Measurements from ENCODE around the gene SHROOM3.

SHROOM3 gene

GRCh38 chr4:76571274-76571673, 136.2 kb downstream of the SHROOM3 start:
- no peak for DNase-seq

- DNase-seq: no peak
Measured at GRCh38 chr4:76572224-76572623, 137.2 kb downstream of the SHROOM3 start.

- DNase-seq: no peak
Measured at GRCh38 chr4:76576824-76577223, 141.8 kb downstream of the SHROOM3 start.

- DNase-seq: no peak
Measured at GRCh38 chr4:76578002-76578560, 143.1 kb downstream of the SHROOM3 start.

GRCh38 chr4:76579596-76580375, 144.8 kb downstream of the SHROOM3 start:
- peak; percentile 69 for DNase-seq

GRCh38 chr4:76581077-76581962, 146.3 kb downstream of the SHROOM3 start:
- DNase-seq: no peak

- DNase-seq: no peak
Measured at GRCh38 chr4:76582074-76582816, 147.2 kb downstream of the SHROOM3 start.

- DNase-seq: no peak
Measured at GRCh38 chr4:76582817-76583087, 147.7 kb downstream of the SHROOM3 start.

GRCh38 chr4:76584241-76585152, 149.5 kb downstream of the SHROOM3 start:
- no peak for DNase-seq

GRCh38 chr4:76585272-76585671, 150.2 kb downstream of the SHROOM3 start:
- peak; percentile 77 for DNase-seq

- DNase-seq: peak; percentile 80
Measured at GRCh38 chr4:76585897-76586360, 150.9 kb downstream of the SHROOM3 start.

GRCh38 chr4:76588274-76588673, 153.2 kb downstream of the SHROOM3 start:
- DNase-seq: peak; percentile 50

GRCh38 chr4:76589402-76589801, 154.4 kb downstream of the SHROOM3 start:
- peak; percentile 51 for DNase-seq

- peak; percentile 86 for DNase-seq
Measured at GRCh38 chr4:76589872-76590797, 155.1 kb downstream of the SHROOM3 start.

GRCh38 chr4:76590798-76591281, 155.8 kb downstream of the SHROOM3 start:
- no peak for DNase-seq

GRCh38 chr4:76591992-76592391, 157.0 kb downstream of the SHROOM3 start:
- no peak for DNase-seq

GRCh38 chr4:76592460-76592859, 157.4 kb downstream of the SHROOM3 start:
- DNase-seq: no peak

GRCh38 chr4:76594173-76594572, 159.1 kb downstream of the SHROOM3 start:
- DNase-seq: no peak

- no peak for DNase-seq
Measured at GRCh38 chr4:76595435-76595834, 160.4 kb downstream of the SHROOM3 start.

- DNase-seq: no peak
Measured at GRCh38 chr4:76596713-76597112, 161.7 kb downstream of the SHROOM3 start.

Data from eye (tissue), 1 donor.